Measurements from ENCODE around the gene TXNDC8. TPM values are rescaled to one million over a fixed set of nuclear protein-coding genes. Genes with fewer than 3 reads are reported as not detected.
A peak's percentile ranks its signal among the peaks of the same experiment; 100 is the strongest.
"Not testable (repeated sequence)": the region's sequence is repeated elsewhere in the genome, so short reads cannot be mapped to it uniquely, and the experiment has no call there.

Gene TXNDC8
- total RNA-seq (ENCODE audit: low replicate concordance) = not detected in 2 replicates

DNA sequence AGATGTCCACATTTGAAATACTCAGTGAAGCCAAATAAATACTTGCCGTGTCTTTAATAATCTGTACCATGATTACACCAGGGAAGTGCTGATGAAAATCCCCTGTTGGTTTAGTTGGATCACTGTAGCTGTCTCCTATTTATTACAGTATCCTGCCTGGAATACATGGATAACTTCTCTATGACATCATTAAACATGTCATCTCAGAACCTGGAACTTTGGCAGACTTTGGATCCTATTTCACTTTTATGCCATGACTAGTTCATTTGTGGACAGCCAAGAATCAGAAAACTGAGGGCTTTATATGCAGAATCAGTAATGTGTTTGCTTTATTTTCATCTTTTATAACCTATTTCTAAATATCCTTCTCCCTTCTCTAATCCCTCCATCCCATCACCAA lies at the start of gene TXNDC8:
TXNDC8 (minus strand) TSS at position 137 of the 400 bp plus-strand sequence.
- H3K4me3 ChIP-seq (ENCODE audit: low read depth, low read length) = no peak within 1 kb of the TSS
- TF ChIP-seq, protein P1, sequence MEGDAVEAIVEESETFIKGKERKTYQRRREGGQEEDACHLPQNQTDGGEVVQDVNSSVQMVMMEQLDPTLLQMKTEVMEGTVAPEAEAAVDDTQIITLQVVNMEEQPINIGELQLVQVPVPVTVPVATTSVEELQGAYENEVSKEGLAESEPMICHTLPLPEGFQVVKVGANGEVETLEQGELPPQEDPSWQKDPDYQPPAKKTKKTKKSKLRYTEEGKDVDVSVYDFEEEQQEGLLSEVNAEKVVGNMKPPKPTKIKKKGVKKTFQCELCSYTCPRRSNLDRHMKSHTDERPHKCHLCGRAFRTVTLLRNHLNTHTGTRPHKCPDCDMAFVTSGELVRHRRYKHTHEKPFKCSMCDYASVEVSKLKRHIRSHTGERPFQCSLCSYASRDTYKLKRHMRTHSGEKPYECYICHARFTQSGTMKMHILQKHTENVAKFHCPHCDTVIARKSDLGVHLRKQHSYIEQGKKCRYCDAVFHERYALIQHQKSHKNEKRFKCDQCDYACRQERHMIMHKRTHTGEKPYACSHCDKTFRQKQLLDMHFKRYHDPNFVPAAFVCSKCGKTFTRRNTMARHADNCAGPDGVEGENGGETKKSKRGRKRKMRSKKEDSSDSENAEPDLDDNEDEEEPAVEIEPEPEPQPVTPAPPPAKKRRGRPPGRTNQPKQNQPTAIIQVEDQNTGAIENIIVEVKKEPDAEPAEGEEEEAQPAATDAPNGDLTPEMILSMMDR (IDR thresholded peaks at IDR 0.05; ENCODE audit: insufficient read depth, low read length) = peak; percentile 6
- peak; percentile 72 for DNase-seq (ENCODE audit: low read depth)

DNA sequence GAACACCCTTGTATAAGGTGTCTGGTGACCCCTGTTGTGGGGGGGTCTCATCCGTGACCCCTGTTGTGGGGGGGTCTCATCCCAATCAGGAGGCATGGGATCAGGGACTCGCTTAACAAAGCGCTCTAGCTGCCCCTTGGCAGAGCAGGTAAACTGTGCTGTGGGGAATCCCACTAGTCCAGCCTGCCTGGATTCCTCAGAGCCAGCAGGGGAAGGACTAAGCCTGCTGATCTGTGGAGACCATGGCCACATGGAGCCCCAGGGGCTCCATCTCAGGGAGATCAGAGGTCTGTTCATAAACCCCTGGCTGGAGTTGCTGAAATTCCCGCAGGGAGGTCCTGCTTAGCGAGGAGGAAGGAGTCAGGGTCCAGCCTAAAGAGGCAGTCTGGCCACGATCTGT lies 45.8 kb upstream of the TXNDC8 start:
- no peak overlapping the region for H3K4me3 ChIP-seq (ENCODE audit: low read depth, low read length)
- no peak for DNase-seq (ENCODE audit: low read depth)
- TF ChIP-seq, protein P1 (IDR thresholded peaks at IDR 0.05; ENCODE audit: insufficient read depth, low read length) = no peak

DNA sequence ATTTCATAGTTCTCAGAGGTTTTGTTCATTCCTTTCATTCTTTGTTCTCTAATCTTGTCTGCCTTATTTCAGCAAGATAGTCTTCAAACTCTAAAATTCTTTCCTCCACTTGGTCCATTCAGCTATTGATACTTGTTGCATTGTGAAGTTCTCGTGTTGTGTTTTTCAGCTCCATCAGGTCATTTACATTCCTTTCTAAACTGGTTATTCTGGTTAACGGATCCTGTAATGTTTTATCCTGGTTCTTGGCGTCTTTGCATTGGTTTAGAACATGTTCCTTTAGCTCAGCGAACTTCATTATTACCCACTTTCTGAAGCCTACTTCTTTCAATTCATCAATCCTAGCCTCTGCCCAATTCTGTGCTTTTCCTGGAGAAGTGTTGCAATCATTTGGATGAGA lies 45.1 kb upstream of the TXNDC8 start:
- TF ChIP-seq, protein P1 (IDR thresholded peaks at IDR 0.05; ENCODE audit: insufficient read depth, low read length) = no peak
- no peak for DNase-seq (ENCODE audit: low read depth)
- no peak overlapping the region for H3K4me3 ChIP-seq (ENCODE audit: low read depth, low read length)

DNA sequence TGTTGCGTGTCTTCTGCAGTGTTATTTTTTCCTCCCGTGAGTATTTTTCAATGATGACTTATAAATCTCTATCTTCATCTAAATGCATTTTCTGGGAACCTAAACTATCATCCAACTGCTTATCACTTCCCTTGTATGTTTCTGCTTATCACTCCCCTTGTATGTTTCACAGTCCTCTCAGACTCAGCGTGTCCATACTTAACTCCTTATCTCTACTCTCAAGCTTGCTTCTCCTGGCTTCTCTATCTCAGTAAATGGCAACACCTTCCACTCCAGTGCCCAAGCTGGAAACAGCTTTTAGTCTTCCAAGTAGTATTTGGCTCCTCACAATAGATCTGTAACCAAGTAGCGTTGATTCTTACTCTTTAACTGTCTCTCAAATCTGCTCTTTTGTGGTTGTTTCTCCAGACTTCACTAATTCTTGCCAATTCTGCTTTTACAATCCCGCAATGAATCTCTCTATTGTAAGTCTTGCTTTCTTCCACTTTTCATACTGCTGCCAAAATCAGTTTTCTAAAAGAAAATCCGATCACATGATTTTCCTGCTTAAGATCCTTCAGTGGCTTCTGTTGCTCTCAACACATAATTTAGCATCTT lies 33.8 kb upstream of the TXNDC8 start:
- no peak overlapping the region for H3K4me3 ChIP-seq (ENCODE audit: low read depth, low read length)
- TF ChIP-seq, protein P1 (IDR thresholded peaks at IDR 0.05; ENCODE audit: insufficient read depth, low read length) = no peak
- peak; percentile 47 for DNase-seq (ENCODE audit: low read depth)

DNA sequence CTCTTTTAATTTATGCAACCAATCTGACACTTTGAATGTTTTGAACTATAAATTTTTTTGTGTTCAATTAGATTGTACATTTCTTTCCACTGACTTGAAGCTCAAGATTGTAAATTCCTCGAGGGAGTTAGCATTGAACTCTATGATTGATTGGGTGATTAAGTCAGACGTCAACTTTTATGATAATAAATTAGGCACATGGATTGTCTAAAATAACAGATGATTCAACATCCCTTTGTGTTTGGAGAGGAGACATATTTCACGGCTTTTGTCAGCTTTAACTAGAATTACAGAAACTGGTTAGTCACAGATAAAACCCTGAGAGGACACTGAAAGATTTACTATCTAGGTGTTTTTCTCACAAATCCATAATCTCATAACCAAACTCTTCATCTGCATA lies 32.7 kb upstream of the TXNDC8 start:
- TF ChIP-seq, protein P1 (IDR thresholded peaks at IDR 0.05; ENCODE audit: insufficient read depth, low read length) = no peak
- H3K4me3 ChIP-seq (ENCODE audit: low read depth, low read length) = no peak overlapping the region
- DNase-seq (ENCODE audit: low read depth) = peak; percentile 61

DNA sequence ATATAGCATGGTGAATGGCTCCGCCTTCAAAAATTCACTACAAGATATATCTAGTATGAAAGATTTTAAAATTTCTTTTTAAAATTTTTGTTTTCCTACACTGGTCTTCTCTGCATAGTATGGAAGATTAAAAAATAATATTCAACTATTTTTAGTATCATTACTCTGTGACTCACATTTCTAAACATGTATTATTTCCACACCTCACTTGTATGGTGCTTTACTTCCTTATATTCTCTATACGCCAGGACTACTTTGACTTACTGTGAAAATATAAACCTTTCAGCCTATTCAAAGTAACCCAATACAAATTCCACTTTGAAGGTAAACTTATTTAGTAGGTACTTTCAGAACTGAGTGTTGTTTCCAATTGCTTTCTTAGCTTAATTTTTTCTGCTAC lies 26.8 kb upstream of the TXNDC8 start:
- DNase-seq (ENCODE audit: low read depth) = no peak
- no peak overlapping the region for H3K4me3 ChIP-seq (ENCODE audit: low read depth, low read length)
- TF ChIP-seq, protein P1 (IDR thresholded peaks at IDR 0.05; ENCODE audit: insufficient read depth, low read length) = no peak

DNA sequence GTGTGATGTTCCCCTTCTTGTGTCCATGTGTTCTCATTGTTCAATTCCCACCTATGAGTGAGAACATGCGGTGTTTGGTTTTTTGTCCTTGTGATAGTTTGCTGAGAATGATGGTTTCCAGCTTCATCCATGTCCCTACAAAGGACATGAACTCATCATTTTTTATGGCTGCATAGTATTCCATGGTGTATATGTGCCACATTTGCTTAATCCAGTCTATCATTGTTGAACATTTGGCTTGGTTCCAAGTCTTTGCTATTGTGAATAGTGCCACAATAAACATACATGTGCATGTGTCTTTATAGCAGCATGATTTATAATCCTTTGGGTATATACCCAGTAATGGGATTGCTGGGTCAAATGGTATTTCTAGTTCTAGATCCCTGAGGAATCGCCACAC lies 21.3 kb upstream of the TXNDC8 start:
- not testable (repeated sequence) for H3K4me3 ChIP-seq (ENCODE audit: low read depth, low read length); DNase-seq (ENCODE audit: low read depth)

All from fibroblast of the aortic adventitia (primary cell).